Upper lobe of left lung (tissue), 6 donors: ENCODE measurements around the gene FOXL3. TPM values are rescaled to one million over a fixed set of nuclear protein-coding genes. Genes with fewer than 3 reads are reported as not detected.
"Not testable (repeated sequence)": the region's sequence is repeated elsewhere in the genome, so short reads cannot be mapped to it uniquely, and the experiment has no call there.

ENCODE experiments used
- ATAC-seq, 2 donors: fragments of 200-7000 bp; cut with Tn5 transposase; one replicate each; pipeline ENCODE4 v1.9.1; 2022; ENCODE audit warnings: mild to moderate bottlenecking in 2 of 2, moderate library complexity in 2 of 2; ENCODE audit not compliant: low FRiP score in 2 of 2
- DNase-seq, 2 donors: peaks; one replicate each; pipeline ENCODE4 v3.0.0-alpha.2; 2019 to 2020
- H3K27ac ChIP-seq, 4 donors: fragments of 200-600 bp; sonication (generic); one replicate each; pipeline ENCODE4 v1.5.1; 2016 to 2019
- H3K27me3 ChIP-seq, 4 donors: fragments of 200-600 bp; sonication (generic); one replicate each; pipeline ENCODE4 v1.5.1; 2017 to 2019
- H3K36me3 ChIP-seq, 4 donors: fragments of 200-600 bp; sonication (generic); one replicate each; pipeline ENCODE4 v1.5.1; 2016 to 2019
- H3K4me1 ChIP-seq, 4 donors: fragments of 200-600 bp; sonication (generic); one replicate each; pipeline ENCODE4 v1.5.1; 2018 to 2019
- H3K4me3 ChIP-seq, 4 donors: fragments of 200-600 bp; sonication (generic); one replicate each; pipeline ENCODE4 v1.5.1; 2017 to 2019; ENCODE audit warnings: mild to moderate bottlenecking in 2 of 4, moderate library complexity in 1 of 4
- H3K9me3 ChIP-seq, 4 donors: fragments of 200-600 bp; sonication (generic); one replicate each; pipeline ENCODE4 v1.5.1; 2018 to 2019
- CTCF ChIP-seq, 6 experiments: fragments of 450-650 bp in 4 of 6; fragments of 200-600 bp in 2 of 6; sonication (generic) in 2 of 6; IDR thresholded peaks; one replicate each; pipeline ENCODE4 v1.5.1; 2016 to 2019; ENCODE audit warnings: antibody characterized with exemption in 6 of 6
- EP300 ChIP-seq, 4 donors: sonication (generic); formaldehyde crosslinking; IDR thresholded peaks; one replicate each; pipeline ENCODE4 v1.5.1; 2017; ENCODE audit warnings: antibody characterized with exemption in 4 of 4, control low read depth in 2 of 4
- POLR2A ChIP-seq, 4 donors: fragments of 450-650 bp; IDR thresholded peaks; one replicate each; pipeline ENCODE4 v1.5.1; 2016 to 2017; ENCODE audit warnings: antibody characterized with exemption in 4 of 4, mild to moderate bottlenecking in 2 of 4
- POLR2AphosphoS5 ChIP-seq, 2 donors: sonication (generic); formaldehyde crosslinking; IDR thresholded peaks; one replicate each; pipeline ENCODE4 v1.5.1; 2017; ENCODE audit warnings: antibody characterized with exemption in 2 of 2
- WGBS, 2 donors: methylation state at CpG; one replicate each; pipeline ENCODE4 v1.1.5; 2017 to 2018; 5-methylcytosine and 5-hydroxymethylcytosine counted together
- total RNA-seq, 6 donors: library from RNA; depleted of rRNA in 4 of 6; stranded (reverse); fragments of >200 nt in 4 of 6; gene quantifications; one replicate each; pipeline versions ENCODE4 v1.1.0 to v1.2.1, GENCODE V29; 2016 to 2021
- donor health status: DM: no; HTN: no; CAD: no; lungs with moderate emphysema.
- donor health status: DM: no; HTN: yes; CAD: no; lungs with severe emphysema.

Gene FOXL3
- total RNA-seq, 6 donors from 2014 or later, result not detected

- Histone ChIP-seq H3K4me3 (peak overlapping the region in 3 of 4 donors; percentile 40 to 56 (median 53)), H3K27me3 (no peaks in the 10 kb centered on the region), H3K36me3 (no peaks in the 10 kb centered on the region), H3K27ac (peak overlapping the region; percentile 42 to 73 (median 55)), H3K9me3 (no peaks in the 10 kb centered on the region), H3K4me1 (peaks cover 14 to 23% (median 17%) of the 10 kb centered on the region in 4 donors)
- no peak for TF ChIP-seq CTCF (IDR thresholded peaks at IDR 0.05)
- TF ChIP-seq POLR2AphosphoS5 (IDR thresholded peaks at IDR 0.05), result no peak
- no peak for TF ChIP-seq POLR2A (IDR thresholded peaks at IDR 0.05)
- TF ChIP-seq EP300 (IDR thresholded peaks at IDR 0.05), result no peak
- ATAC-seq (peak in 1 of 2 donors; percentile 54), DNase-seq (no peak)
- WGBS, 2 donors, result 30 to 41% methylated on average over 11 to 17 of the region's 17 CpGs
Observed at GRCh38 chr7:333393-333764, 43.4 kb downstream of the FOXL3 start.

GRCh38 chr7:334618-335357, 44.8 kb downstream of the FOXL3 start:
- Histone ChIP-seq H3K4me3 (no peak overlapping the region), H3K4me1 (peaks cover 14 to 23% (median 17%) of the 10 kb centered on the region in 4 donors), H3K27ac (no peak overlapping the region), H3K36me3 (no peaks in the 10 kb centered on the region), H3K27me3 (no peaks in the 10 kb centered on the region), H3K9me3 (no peaks in the 10 kb centered on the region)
- TF ChIP-seq CTCF (IDR thresholded peaks at IDR 0.05), result no peak
- no peak for TF ChIP-seq POLR2A (IDR thresholded peaks at IDR 0.05)
- TF ChIP-seq EP300 (IDR thresholded peaks at IDR 0.05), result no peak
- TF ChIP-seq POLR2AphosphoS5 (IDR thresholded peaks at IDR 0.05), result no peak
- 93% methylated on average over 13 to 16 of the region's 16 CpGs for WGBS, 2 donors
- ATAC-seq (no peak), DNase-seq (no peak)

GRCh38 chr7:335358-336148, 45.6 kb downstream of the FOXL3 start:
- Histone ChIP-seq H3K27ac (no peak overlapping the region), H3K36me3 (no peaks in the 10 kb centered on the region), H3K4me3 (no peak overlapping the region), H3K27me3 (no peaks in the 10 kb centered on the region), H3K4me1 (peaks cover 14 to 23% (median 17%) of the 10 kb centered on the region in 4 donors), H3K9me3 (no peaks in the 10 kb centered on the region)
- no peak for ATAC-seq
- TF ChIP-seq EP300 (IDR thresholded peaks at IDR 0.05), result no peak
- no peak for TF ChIP-seq POLR2A (IDR thresholded peaks at IDR 0.05)
- TF ChIP-seq POLR2AphosphoS5 (IDR thresholded peaks at IDR 0.05), result no peak
- no peak for TF ChIP-seq CTCF (IDR thresholded peaks at IDR 0.05)
- peak in 1 of 2 donors; percentile 36 for DNase-seq
- WGBS, 2 donors, result 87 to 89% methylated on average over 6 to 9 of the region's 11 CpGs

GRCh38 chr7:336149-336533, 46.2 kb downstream of the FOXL3 start:
- H3K36me3 ChIP-seq, H3K27ac ChIP-seq, H3K9me3 ChIP-seq, ATAC-seq, H3K4me3 ChIP-seq, DNase-seq, H3K27me3 ChIP-seq: not testable (repeated sequence)
- H3K4me1 ChIP-seq, result peaks cover 14 to 23% (median 17%) of the 10 kb centered on the region in 4 donors
- WGBS, 2 donors, result 91 to 100% methylated on average over 4 to 23 of the region's 25 CpGs

GRCh38 chr7:336810-337566, 47.0 kb downstream of the FOXL3 start:
- TF ChIP-seq CTCF (IDR thresholded peaks at IDR 0.05) (no peak), POLR2AphosphoS5 (IDR thresholded peaks at IDR 0.05) (no peak), EP300 (IDR thresholded peaks at IDR 0.05) (no peak), POLR2A (IDR thresholded peaks at IDR 0.05) (no peak)
- 80 to 94% methylated on average over 3 to 28 of the region's 34 CpGs for WGBS, 2 donors
- H3K4me1 ChIP-seq, result peaks cover 14 to 23% (median 16%) of the 10 kb centered on the region in 4 donors

More at GRCh38 chr7:336810-337566, 47.0 kb downstream of the FOXL3 start:
- DNase-seq, result peak in 1 of 2 donors; percentile 55
- no peak overlapping the region for H3K4me3 ChIP-seq
- H3K27me3 ChIP-seq, result no peaks in the 10 kb centered on the region
- no peaks in the 10 kb centered on the region for H3K9me3 ChIP-seq
- no peaks in the 10 kb centered on the region for H3K36me3 ChIP-seq
- ATAC-seq, result no peak
- no peak overlapping the region for H3K27ac ChIP-seq
